Esophagus muscularis mucosa (tissue), 4 donors: Measurements from ENCODE around the gene RCN2.

Source experiments
- CTCF ChIP-seq, 3 experiments: fragments of 200-600 bp in 2 of 3; fragments of 450-650 bp in 1 of 3; sonication (generic) in 2 of 3; IDR thresholded peaks; one replicate each; pipeline ENCODE4 v1.5.1; 2017 to 2019; ENCODE audit warnings: antibody characterized with exemption in 3 of 3, mild to moderate bottlenecking in 2 of 3, moderate library complexity in 1 of 3
- EP300 ChIP-seq: sonication (generic); formaldehyde crosslinking; IDR thresholded peaks from one replicate; pipeline ENCODE4 v1.6.1; 2017; ENCODE audit warnings: antibody characterized with exemption
- POLR2A ChIP-seq: fragments of 450-650 bp; IDR thresholded peaks from one replicate; pipeline ENCODE4 v1.6.1; 2017; ENCODE audit warnings: antibody characterized with exemption, moderate library complexity, mild to moderate bottlenecking, low read depth
- POLR2AphosphoS5 ChIP-seq, 2 donors: sonication (generic); formaldehyde crosslinking; IDR thresholded peaks; one replicate each; pipeline ENCODE4 v1.6.1; 2017; ENCODE audit warnings: antibody characterized with exemption in 2 of 2

- peak in 2 of 3 experiments; percentile 14 to 19 for TF ChIP-seq CTCF (IDR thresholded peaks at IDR 0.05)
- peak; percentile 52 for TF ChIP-seq POLR2A
- TF ChIP-seq POLR2AphosphoS5 (IDR thresholded peaks at IDR 0.05), result peak; percentile 92
- TF ChIP-seq EP300, result no peak
These were observed 26.3 kb upstream of the RCN2 start, which contains the start of gene SCAPER for GRCh38 chr15:76905013-76905839.
